ENCODE measurements around the gene PEX3.
A peak's percentile ranks its signal among the peaks of the same experiment; 100 is the strongest.
"Not testable (repeated sequence)": the region's sequence is repeated elsewhere in the genome, so short reads cannot be mapped to it uniquely, and the experiment has no call there.

The PEX3 gene

GRCh38 chr6:143449082-143449713 lies 1.4 kb upstream of the PEX3 start:
- DNase-seq: no peak

DNA sequence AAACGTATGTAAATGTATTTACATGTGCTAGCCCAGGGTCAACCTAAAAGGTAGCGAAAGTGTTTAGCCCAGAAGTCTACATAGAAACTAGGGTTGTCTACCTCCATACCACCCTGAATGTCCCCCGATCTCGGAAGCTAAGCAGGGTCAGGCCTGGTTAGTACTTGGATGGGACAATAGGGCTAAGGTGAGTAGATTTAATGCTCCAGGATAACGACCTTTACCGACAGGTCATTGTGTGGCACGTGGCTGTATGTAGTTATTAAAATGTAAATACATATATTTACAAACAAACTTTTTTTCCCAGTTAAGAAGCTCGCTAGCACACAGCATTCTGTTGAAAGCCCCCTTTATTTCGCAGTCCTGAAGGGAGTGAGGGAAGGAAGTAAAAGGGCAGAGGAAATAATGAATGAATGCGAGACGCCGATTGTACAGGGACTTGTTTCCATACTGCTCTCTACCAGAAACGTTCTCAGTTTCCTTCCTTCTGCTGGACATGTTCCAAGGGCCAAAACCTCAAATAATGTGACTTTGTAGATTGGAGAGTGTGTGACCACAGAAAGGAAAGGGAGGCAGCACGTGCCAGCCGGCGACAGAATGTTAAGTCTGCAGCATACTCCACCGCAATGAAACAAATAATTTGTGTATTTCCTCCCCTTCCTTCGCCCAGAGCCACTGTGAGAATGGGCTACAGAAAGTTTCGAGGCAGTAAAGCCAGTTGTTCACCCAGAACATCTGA lies 722 bp upstream of the PEX3 start:
- peak; percentile 61 to 75 for DNase-seq

GRCh38 chr6:143451531-143451930 lies 926 bp downstream of the PEX3 start:
- no peak for DNase-seq

DNA sequence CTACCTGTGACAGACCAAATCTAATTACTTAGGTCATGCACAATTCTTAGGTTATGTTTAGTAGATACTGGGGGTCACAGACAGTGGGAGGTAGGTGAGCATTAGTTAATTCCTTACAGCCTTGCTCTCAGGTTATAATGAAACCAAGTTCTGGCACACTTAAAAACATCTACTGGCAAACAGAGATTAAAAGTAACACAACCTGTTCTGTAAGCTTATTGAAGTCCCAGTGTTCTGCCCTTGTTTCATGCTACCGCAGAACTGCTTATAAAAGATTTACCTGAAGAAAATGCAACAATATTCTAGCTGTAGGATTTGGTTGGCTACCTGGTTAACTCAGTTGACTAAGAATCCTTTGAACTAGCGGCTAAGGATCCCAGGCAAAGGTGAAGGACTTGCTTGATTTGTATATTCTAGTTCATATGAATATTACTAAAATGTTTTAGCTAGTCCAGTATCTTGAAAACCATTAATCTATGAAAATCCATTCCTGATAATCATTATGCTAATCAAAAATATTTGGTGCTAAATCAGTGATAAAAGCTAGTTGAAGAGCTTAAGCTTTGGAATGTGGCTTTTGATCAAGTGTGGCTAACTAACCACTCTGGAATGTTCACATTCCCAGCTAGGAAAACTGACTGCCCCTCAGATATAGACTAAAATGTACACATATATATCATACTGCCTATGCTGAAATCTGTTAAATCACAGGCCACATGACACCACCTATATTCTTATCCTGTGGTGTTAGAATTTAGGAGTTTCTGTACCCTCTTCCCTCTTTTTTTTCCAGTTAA lies 7.2 kb downstream of the PEX3 start:
- no peak for DNase-seq

GRCh38 chr6:143465546-143465945 lies 14.9 kb downstream of the PEX3 start:
- no peak for DNase-seq

GRCh38 chr6:143468026-143468425 lies 17.4 kb downstream of the PEX3 start:
- no peak for DNase-seq

GRCh38 chr6:143468823-143469222 lies 18.2 kb downstream of the PEX3 start:
- DNase-seq: not testable (repeated sequence)

DNA sequence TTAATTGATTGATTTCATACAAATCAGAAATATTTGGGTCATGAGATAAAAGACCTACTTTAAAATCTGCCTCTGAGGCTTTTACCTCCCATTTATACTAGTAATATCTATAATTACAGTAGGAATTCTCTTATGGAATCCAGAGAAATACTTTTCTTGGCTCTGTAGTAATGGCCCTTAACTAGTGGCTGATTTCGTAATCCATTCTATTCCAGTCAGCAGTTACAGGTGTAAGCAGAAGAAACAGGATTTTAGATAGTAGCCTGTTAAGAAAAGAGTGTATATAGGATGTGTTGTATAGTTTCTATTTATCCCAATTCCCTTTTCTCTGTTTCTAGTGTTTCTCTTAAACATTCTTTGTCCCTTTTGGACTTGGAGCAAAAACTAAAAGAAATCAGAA lies 21.2 kb downstream of the PEX3 start:
- no peak for DNase-seq

DNA sequence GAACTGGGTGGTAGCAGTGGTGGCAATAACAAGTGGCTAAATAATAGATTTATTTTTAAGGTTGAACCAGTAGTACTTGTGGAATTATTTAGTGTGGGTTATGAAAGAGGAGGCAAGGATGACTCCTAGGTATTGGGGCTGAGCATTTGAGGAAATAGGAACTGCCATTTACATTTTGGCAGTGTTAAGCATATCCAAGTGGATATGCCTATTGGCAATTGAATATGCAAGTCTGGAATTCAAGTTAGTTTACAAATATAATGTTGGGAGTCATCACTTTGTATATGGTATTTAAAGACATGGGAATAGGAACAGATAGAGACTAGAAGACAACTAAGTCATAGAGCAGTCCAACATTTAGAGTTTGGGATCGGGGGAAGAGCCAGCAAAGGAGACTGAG lies 25.9 kb downstream of the PEX3 start:
- no peak for DNase-seq

- no peak for DNase-seq
These were observed 28.0 kb downstream of the PEX3 start for GRCh38 chr6:143478479-143479062.

- DNase-seq: no peak
These were observed 32.0 kb downstream of the PEX3 start for GRCh38 chr6:143482593-143482992.

DNA sequence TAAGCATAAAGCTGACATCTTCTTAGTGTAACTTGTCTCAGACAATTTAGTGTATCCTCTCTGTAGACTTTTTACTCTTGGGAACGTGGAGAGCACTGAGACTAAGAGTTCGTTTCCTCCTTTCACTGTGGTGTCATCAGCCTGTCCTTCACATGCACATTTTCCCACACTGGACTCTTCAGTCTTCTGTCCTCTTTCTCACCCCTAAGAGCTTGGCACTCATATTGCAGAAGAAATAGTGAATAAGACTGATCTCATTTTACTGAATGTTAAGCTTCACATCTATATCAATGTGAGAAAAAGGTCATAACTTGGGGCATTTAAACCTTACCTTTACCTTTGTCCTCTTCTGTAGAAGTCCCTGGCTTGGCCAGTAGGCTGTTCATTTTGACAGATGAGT lies 35.4 kb downstream of the PEX3 start:
- DNase-seq: no peak

DNA sequence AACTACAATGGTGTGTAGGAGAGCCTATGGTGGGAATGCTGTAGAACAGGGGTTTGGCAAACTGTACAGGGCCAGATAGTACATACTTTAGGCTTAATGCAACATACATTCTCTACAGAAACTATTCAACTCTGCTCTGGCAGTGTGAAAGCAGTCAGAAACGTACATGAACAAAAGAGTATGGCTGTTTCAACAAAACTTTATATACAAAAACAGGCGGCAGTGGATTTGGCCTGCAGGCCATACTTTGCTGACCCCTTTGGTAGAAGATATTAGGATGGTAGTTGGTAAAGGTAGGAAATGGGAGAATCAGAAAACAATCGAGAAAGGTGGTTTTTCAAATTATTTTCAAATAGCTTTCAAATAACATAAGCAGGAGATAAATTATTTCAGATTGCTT lies 36.1 kb downstream of the PEX3 start:
- no peak for DNase-seq

GRCh38 chr6:143490244-143490643 lies 39.6 kb downstream of the PEX3 start:
- no peak for DNase-seq

DNA sequence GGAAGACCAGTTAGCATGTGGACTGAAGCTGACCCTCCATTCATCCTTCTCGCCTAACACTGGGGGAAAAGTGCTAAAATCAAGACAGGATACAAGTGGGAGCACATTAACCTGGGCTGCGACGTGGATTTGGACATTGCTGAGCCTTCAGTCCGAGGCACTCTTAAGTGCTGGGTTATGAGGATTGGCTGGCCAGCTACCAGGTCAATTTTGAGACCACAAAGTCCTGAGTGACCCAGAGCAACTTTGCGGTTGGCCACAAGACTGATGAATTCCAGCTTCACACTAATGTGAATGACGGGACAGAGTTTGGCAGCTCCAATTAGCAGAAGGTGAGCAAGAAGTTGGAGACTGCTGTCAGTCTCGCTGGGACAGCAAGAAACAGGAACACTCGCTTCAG lies 40.2 kb downstream of the PEX3 start:
- no peak for DNase-seq

DNA sequence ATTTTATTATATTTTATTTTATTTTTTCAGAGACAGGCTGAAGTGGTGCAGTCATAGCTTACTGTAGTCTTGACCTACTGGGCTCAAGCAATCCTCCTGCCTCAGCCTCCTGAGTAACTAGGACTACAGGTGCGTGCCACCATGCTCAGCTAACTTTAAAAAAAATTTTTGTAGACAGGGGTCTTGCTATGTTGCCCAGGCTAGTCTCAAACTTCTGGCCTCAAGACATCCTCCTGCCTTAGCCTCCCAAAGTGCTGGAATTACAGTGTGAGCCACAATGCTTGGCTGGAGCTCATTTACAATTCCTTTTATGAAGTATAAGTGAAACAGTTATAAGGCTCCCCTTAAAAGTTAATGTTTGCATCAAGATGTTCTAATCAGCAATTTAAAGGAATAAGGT lies 46.4 kb downstream of the PEX3 start:
- no peak for DNase-seq

- DNase-seq: peak in 1 of 2 donors; percentile 20
These were observed 47.8 kb downstream of the PEX3 start for GRCh38 chr6:143498428-143498827.

DNA sequence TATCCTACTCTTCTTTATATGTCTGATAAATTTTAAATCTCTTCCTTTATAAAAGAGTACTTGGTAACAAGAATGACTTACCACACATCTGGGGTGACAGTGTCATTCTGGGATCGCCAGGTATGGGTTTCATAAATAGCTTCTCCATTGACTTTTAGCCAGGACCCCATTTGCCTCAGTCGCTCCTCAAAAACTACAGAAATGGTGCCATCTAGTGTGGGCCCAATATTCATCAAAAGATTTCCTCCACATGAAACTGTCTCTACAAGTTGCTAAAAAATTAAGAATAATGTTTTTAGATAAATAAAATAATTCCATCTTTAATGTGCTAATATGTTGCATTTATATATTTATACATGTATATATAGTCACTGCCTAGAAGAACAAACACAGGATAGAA lies 51.2 kb downstream of the PEX3 start:
- DNase-seq: no peak

DNA sequence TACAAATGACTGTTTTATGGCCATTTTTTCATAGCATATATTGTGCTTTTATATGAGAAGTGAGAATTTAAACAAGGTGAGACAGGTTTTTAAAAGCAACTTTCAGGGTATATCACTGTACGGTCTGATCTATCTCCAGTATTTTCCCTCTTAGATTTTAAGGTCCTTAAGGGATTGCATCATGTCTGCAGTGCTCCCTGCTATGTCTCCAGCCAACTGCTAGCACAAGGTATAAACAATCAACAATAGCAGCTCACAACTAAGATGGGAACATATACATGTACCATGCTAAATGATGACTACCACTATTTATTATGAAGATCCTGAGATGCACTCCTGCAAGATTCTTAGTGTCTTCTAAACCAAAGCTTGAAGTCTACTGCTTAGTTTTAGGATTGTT lies 53.8 kb downstream of the PEX3 start:
- no peak for DNase-seq

DNA sequence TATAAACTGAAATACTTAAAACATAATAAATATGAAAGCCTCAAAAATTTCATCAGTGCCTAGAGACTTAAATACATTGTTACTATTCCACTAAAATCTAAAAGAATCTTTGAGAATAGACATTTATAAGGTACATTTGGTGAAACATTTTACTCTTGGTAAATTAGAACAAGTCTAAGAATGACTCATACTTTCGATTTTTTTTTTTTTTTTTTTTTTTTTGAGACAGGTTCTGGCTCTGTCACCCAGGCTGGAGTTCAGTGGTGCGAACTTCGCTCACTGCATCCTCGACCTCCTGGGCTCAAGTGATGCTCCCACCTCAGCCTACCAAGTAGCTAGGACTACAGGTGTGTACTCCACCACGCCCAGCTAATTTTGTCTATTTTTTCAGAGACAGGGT lies 54.5 kb downstream of the PEX3 start:
- DNase-seq: no peak

GRCh38 chr6:143505537-143505936 lies 54.9 kb downstream of the PEX3 start:
- DNase-seq: no peak

- DNase-seq: no peak
These were observed 55.6 kb downstream of the PEX3 start for GRCh38 chr6:143506199-143506598.

GRCh38 chr6:143506620-143507019 lies 56.0 kb downstream of the PEX3 start:
- no peak for DNase-seq
